Prostate gland (tissue), 2 donors: ENCODE data around the gene NOB1. TPM values are rescaled to one million over a fixed set of nuclear protein-coding genes. Genes with fewer than 3 reads are reported as not detected.

Experiments
- DNase-seq: peaks from one replicate; pipeline ENCODE4 v3.0.0-alpha.2; 2019; ENCODE audit warnings: low spot score
- H3K27ac ChIP-seq, 2 donors: fragments of 200-600 bp; sonication (generic); 2 replicates each; pipeline ENCODE4 v1.5.1; 2017 to 2019
- H3K27me3 ChIP-seq: fragments of 200-600 bp; sonication (generic); replicated peaks from 2 replicates; pipeline ENCODE4 v1.5.1; 2019; ENCODE audit not compliant: insufficient read depth
- H3K36me3 ChIP-seq, 2 donors: fragments of 200-600 bp; sonication (generic); 1 replicate in 1 of 2; 2 replicates in 1 of 2; pipeline versions ENCODE4 v1.5.1 to v1.8.1; 2017 to 2019
- H3K4me1 ChIP-seq: fragments of 200-600 bp; sonication (generic); replicated peaks from 2 replicates; pipeline ENCODE4 v1.5.1; 2019
- H3K4me3 ChIP-seq, 2 donors: fragments of 200-600 bp; sonication (generic); 2 replicates each; pipeline ENCODE4 v1.5.1; 2017 to 2019
- H3K9me3 ChIP-seq: fragments of 200-600 bp; sonication (generic); 2 replicates; pipeline ENCODE4 v1.5.1; 2017
- CTCF ChIP-seq, 4 experiments: fragments of 200-600 bp in 2 of 4; fragments of 450-650 bp in 2 of 4; sonication (generic) in 2 of 4; IDR thresholded peaks; 1 replicate in 3 of 4; 2 replicates in 1 of 4; pipeline ENCODE4 v1.5.1; 2016 to 2019; ENCODE audit warnings: antibody characterized with exemption in 4 of 4, mild to moderate bottlenecking in 2 of 4, moderate library complexity in 2 of 4
- POLR2A ChIP-seq: fragments of 450-650 bp; IDR thresholded peaks from one replicate; pipeline ENCODE4 v1.6.1; 2016; ENCODE audit warnings: antibody characterized with exemption, mild to moderate bottlenecking
- POLR2AphosphoS5 ChIP-seq: sonication (generic); formaldehyde crosslinking; IDR thresholded peaks from one replicate; pipeline ENCODE4 v1.6.1; 2017; ENCODE audit warnings: antibody characterized with exemption
- WGBS: methylation state at CpG from one replicate; pipeline ENCODE4 v1.1.5; 2018; 5-methylcytosine and 5-hydroxymethylcytosine counted together
- intact Hi-C: fragments of 100-400 bp; cut with DNase I; formaldehyde crosslinking; loops from one replicate; pipeline ENCODE4 v1.14.2; 2022
- total RNA-seq, 2 donors: library from RNA; depleted of rRNA; stranded (reverse); fragments of >200 nt; gene quantifications; one replicate each; pipeline ENCODE4 v1.1.0, GENCODE V29; 2016

The NOB1 gene
- total RNA-seq, 2 donors from 2014 or later: 29.8 to 44.1 TPM

GRCh38 chr16:69748694-69749345, 5.9 kb downstream of the NOB1 start:
- Histone ChIP-seq H3K4me3 (no peak overlapping the region), H3K36me3 (peaks cover 11 to 12% of the 10 kb centered on the region in 2 donors), H3K9me3 (no peaks in the 10 kb centered on the region), H3K27ac (no peak overlapping the region), H3K27me3 (no peaks in the 10 kb centered on the region), H3K4me1 (no peaks in the 10 kb centered on the region)
- WGBS: 87% methylated on average over 20 of the region's 20 CpGs
- TF ChIP-seq CTCF (IDR thresholded peaks at IDR 0.05) (no peak), POLR2A (no peak), POLR2AphosphoS5 (no peak)
- intact Hi-C loops: no loop called here
- no peak for DNase-seq

- intact Hi-C loops: no loop called here
- no peak for DNase-seq
- TF ChIP-seq CTCF (IDR thresholded peaks at IDR 0.05) (no peak), POLR2A (no peak), POLR2AphosphoS5 (no peak)
- Histone ChIP-seq H3K4me1 (no peaks in the 10 kb centered on the region), H3K9me3 (no peaks in the 10 kb centered on the region), H3K27ac (no peak overlapping the region), H3K36me3 (peaks cover 11 to 12% of the 10 kb centered on the region in 2 donors), H3K4me3 (no peak overlapping the region), H3K27me3 (no peaks in the 10 kb centered on the region)
- 93% methylated on average over 8 of the region's 8 CpGs for WGBS
These were observed 7.6 kb downstream of the NOB1 start for GRCh38 chr16:69747115-69747514.

GRCh38 chr16:69745959-69746358, 8.8 kb downstream of the NOB1 start:
- no peak overlapping the region for H3K4me3 ChIP-seq
- intact Hi-C loops: no loop called here
- H3K27me3 ChIP-seq: no peaks in the 10 kb centered on the region
- no peak for DNase-seq
- H3K27ac ChIP-seq: no peak overlapping the region
- H3K4me1 ChIP-seq: no peaks in the 10 kb centered on the region
- peaks cover 10 to 11% of the 10 kb centered on the region in 2 donors for H3K36me3 ChIP-seq
- no peaks in the 10 kb centered on the region for H3K9me3 ChIP-seq
- WGBS: 88% methylated on average over 10 of the region's 10 CpGs
- no peak for TF ChIP-seq POLR2A
- no peak for TF ChIP-seq CTCF (IDR thresholded peaks at IDR 0.05)

GRCh38 chr16:69745232-69745612, 9.5 kb downstream of the NOB1 start:
- WGBS: 96% methylated on average over 11 of the region's 11 CpGs
- TF ChIP-seq CTCF (IDR thresholded peaks at IDR 0.05): no peak
- TF ChIP-seq POLR2AphosphoS5: no peak
- TF ChIP-seq POLR2A: no peak
- H3K36me3 ChIP-seq: peaks cover 10 to 11% of the 10 kb centered on the region in 2 donors

More at GRCh38 chr16:69745232-69745612, 9.5 kb downstream of the NOB1 start:
- Histone ChIP-seq H3K4me3 (no peak overlapping the region), H3K27ac (no peak overlapping the region), H3K27me3 (no peaks in the 10 kb centered on the region), H3K4me1 (no peaks in the 10 kb centered on the region), H3K9me3 (no peaks in the 10 kb centered on the region)
- DNase-seq: no peak
- intact Hi-C loops: no loop called here
